Hepatocyte (in vitro differentiated cells): Measurements from ENCODE around the gene VAMP8.

Experiments
- EZH2 ChIP-seq: fragments of 200-600 bp; sonication (generic); IDR thresholded peaks from 2 replicates; pipeline ENCODE4 v1.6.1; 2016; ENCODE audit warnings: antibody characterized with exemption, mild to moderate bottlenecking, borderline replicate concordance
- EZH2phosphoT487 ChIP-seq: fragments of 200-600 bp; sonication (generic); IDR thresholded peaks from one replicate; pipeline ENCODE4 v1.6.1; 2018; ENCODE audit warnings: antibody characterized with exemption, mild to moderate bottlenecking, low read depth, moderate library complexity; ENCODE audit not compliant: unreplicated experiment, severe bottlenecking
- TF ChIP-seq, protein P1 (sequence below): fragments of 200-600 bp; sonication (generic); IDR thresholded peaks from 2 replicates; pipeline ENCODE4 v1.5.1; 2016; ENCODE audit warnings: antibody characterized with exemption, mild to moderate bottlenecking; ENCODE audit not compliant: poor library complexity

DNA sequence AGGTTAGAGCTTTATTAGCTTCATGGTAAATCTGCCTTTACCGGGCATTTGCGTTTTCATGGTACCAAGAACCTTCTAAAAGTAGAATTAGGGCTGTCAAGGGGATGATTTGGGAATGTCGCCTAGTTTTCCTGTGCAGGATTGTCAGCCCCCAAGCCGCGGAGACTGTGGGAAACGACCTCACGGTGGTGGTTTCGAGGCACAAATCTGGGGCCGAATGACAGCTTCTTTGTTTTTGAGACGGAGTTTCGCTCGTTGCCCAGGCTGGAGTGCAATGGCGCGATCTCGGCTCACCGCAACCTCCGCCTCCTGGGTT, 38.0 kb downstream of the VAMP8 start:
- TF ChIP-seq, protein P1, sequence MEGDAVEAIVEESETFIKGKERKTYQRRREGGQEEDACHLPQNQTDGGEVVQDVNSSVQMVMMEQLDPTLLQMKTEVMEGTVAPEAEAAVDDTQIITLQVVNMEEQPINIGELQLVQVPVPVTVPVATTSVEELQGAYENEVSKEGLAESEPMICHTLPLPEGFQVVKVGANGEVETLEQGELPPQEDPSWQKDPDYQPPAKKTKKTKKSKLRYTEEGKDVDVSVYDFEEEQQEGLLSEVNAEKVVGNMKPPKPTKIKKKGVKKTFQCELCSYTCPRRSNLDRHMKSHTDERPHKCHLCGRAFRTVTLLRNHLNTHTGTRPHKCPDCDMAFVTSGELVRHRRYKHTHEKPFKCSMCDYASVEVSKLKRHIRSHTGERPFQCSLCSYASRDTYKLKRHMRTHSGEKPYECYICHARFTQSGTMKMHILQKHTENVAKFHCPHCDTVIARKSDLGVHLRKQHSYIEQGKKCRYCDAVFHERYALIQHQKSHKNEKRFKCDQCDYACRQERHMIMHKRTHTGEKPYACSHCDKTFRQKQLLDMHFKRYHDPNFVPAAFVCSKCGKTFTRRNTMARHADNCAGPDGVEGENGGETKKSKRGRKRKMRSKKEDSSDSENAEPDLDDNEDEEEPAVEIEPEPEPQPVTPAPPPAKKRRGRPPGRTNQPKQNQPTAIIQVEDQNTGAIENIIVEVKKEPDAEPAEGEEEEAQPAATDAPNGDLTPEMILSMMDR: no peak
- no peak for TF ChIP-seq EZH2
- TF ChIP-seq EZH2phosphoT487: no peak
